CD14-positive monocyte (primary cell): ENCODE measurements around the gene ELOVL6. TPM values are rescaled to one million over a fixed set of nuclear protein-coding genes. Genes with fewer than 3 reads are reported as not detected.

ENCODE experiments used
- DNase-seq, 3 donors: peaks; one replicate each; pipeline ENCODE4 v3.0.0-alpha.2; 2011 to 2022
- H2AFZ ChIP-seq: 2 replicates; pipeline ENCODE4 v1.6.0; 2012; ENCODE audit warnings: mild to moderate bottlenecking, low read depth, low read length, inconsistent platforms; ENCODE audit not compliant: insufficient read depth, poor library complexity, severe bottlenecking
- H3K27ac ChIP-seq, 2 donors: 1 replicate in 1 of 2; 2 replicates in 1 of 2; pipeline ENCODE4 v1.5.1; 2012 to 2013; ENCODE audit warnings: low read length in 2 of 2, control low read depth in 1 of 2, inconsistent platforms in 1 of 2, low read depth in 1 of 2, mild to moderate bottlenecking in 1 of 2
- H3K27me3 ChIP-seq, 2 donors: one replicate each; pipeline versions ENCODE4 v1.6.0 to v1.6.1; 2011 to 2013; ENCODE audit warnings: low read length in 2 of 2; ENCODE audit not compliant: control insufficient read depth in 2 of 2, insufficient read depth in 2 of 2
- H3K36me3 ChIP-seq, 2 donors: replicated peaks in 1 of 2; 1 replicate in 1 of 2; 2 replicates in 1 of 2; pipeline versions ENCODE4 v1.5.1 to v1.6.1; 2012 to 2013; ENCODE audit warnings: low read length in 2 of 2, control low read depth in 1 of 2, inconsistent platforms in 1 of 2, mild to moderate bottlenecking in 1 of 2; ENCODE audit not compliant: insufficient read depth in 2 of 2, control insufficient read depth in 1 of 2
- H3K4me1 ChIP-seq, 2 donors: 1 replicate in 1 of 2; 2 replicates in 1 of 2; pipeline versions ENCODE4 v1.5.1 to v1.6.1; 2012 to 2013; ENCODE audit warnings: low read length in 2 of 2, control low read depth in 1 of 2, inconsistent platforms in 1 of 2, mild to moderate bottlenecking in 1 of 2, moderate library complexity in 1 of 2; ENCODE audit not compliant: insufficient read depth in 2 of 2, control insufficient read depth in 1 of 2
- H3K4me2 ChIP-seq: replicated peaks from 2 replicates; pipeline ENCODE3; 2012; ENCODE audit warnings: low read length, moderate library complexity, mild to moderate bottlenecking; ENCODE audit not compliant: poor library complexity, severe bottlenecking; ENCODE audit errors: extremely low read depth
- H3K4me3 ChIP-seq, 3 experiments: fragments of 200-600 bp in 1 of 3; sonication (generic) in 1 of 3; replicated peaks in 1 of 3; 1 replicate in 2 of 3; 2 replicates in 1 of 3; pipeline ENCODE4 v1.5.1; 2011 to 2013; ENCODE audit warnings: low read length in 3 of 3, mild to moderate bottlenecking in 3 of 3, control low read depth in 2 of 3, low read depth in 2 of 3, inconsistent platforms in 1 of 3, moderate library complexity in 1 of 3
- H3K79me2 ChIP-seq: 2 replicates; pipeline ENCODE4 v1.6.0; 2012; ENCODE audit warnings: mild to moderate bottlenecking, control low read depth, inconsistent platforms, low read length, moderate library complexity; ENCODE audit not compliant: insufficient read depth
- H3K9ac ChIP-seq: 2 replicates; pipeline ENCODE4 v1.6.0; 2017; ENCODE audit warnings: low read length, mild to moderate bottlenecking; ENCODE audit not compliant: insufficient read depth, poor library complexity, severe bottlenecking
- H3K9me3 ChIP-seq, 2 donors: replicated peaks in 1 of 2; 1 replicate in 1 of 2; 2 replicates in 1 of 2; pipeline versions ENCODE4 v1.5.1 to v1.6.1; 2012 to 2013; ENCODE audit warnings: low read length in 2 of 2, control low read depth in 1 of 2; ENCODE audit not compliant: control insufficient read depth in 1 of 2, insufficient read depth in 1 of 2
- H4K20me1 ChIP-seq: 2 replicates; pipeline ENCODE4 v1.6.0; 2012; ENCODE audit warnings: mild to moderate bottlenecking, low read length, control low read depth, moderate library complexity; ENCODE audit not compliant: insufficient read depth
- H3K27ac Mint-ChIP-seq, 7 donors: one replicate each; pipeline ENCODE4 v1.8.0; 2020; ENCODE audit warnings: mild to moderate bottlenecking in 7 of 7, mixed read lengths in 7 of 7, moderate library complexity in 6 of 7, inconsistent platforms in 2 of 7
- H3K27me3 Mint-ChIP-seq, 3 donors: one replicate each; pipeline ENCODE4 v1.8.0; 2021 to 2022; ENCODE audit warnings: low read depth in 3 of 3, mild to moderate bottlenecking in 3 of 3, mixed read lengths in 3 of 3, moderate library complexity in 3 of 3, inconsistent platforms in 1 of 3
- H3K36me3 Mint-ChIP-seq, 2 donors: one replicate each; pipeline ENCODE4 v1.8.0; 2020; ENCODE audit warnings: mixed read lengths in 2 of 2, inconsistent platforms in 1 of 2, mild to moderate bottlenecking in 1 of 2
- H3K4me1 Mint-ChIP-seq: one replicate; pipeline ENCODE4 v1.8.0; 2020; ENCODE audit warnings: mild to moderate bottlenecking, mixed read lengths
- H3K4me3 Mint-ChIP-seq, 2 donors: one replicate each; pipeline ENCODE4 v1.8.0; 2020; ENCODE audit warnings: mild to moderate bottlenecking in 2 of 2, mixed read lengths in 2 of 2, moderate library complexity in 1 of 2
- H3K9me3 Mint-ChIP-seq, 7 donors: one replicate each; pipeline ENCODE4 v1.8.0; 2020 to 2022; ENCODE audit warnings: mixed read lengths in 7 of 7, mild to moderate bottlenecking in 6 of 7, moderate library complexity in 6 of 7, inconsistent platforms in 2 of 7
- WGBS: methylation state at CpG from one replicate; pipeline ENCODE4 v1.1.5; 2013; ENCODE audit warnings: missing lambda C conversion rate; ENCODE audit not compliant: insufficient coverage; 5-methylcytosine and 5-hydroxymethylcytosine counted together
- intact Hi-C, 2 donors: fragments of 100-400 bp; cut with micrococcal nuclease; formaldehyde crosslinking; loops; one replicate each; pipeline versions ENCODE4 v1.15.0 to v1.15.1; 2023
- polyA plus RNA-seq, 3 donors: library from polyadenylated mRNA; depleted of rRNA in 1 of 3; unstranded in 2 of 3; stranded (reverse) in 1 of 3; fragments of 300-500 nt in 2 of 3; fragments of >200 nt in 1 of 3; fragmentation: Illumina TruSeq in 2 of 3; gene quantifications; 1 replicate in 2 of 3; 2 replicates in 1 of 3; pipeline ENCODE4 v1.2.3, GENCODE V29; 2012 to 2021
- TF ChIP-seq, protein P1 (sequence below): fragments of 200-600 bp; IDR thresholded peaks from one replicate; pipeline ENCODE4 v1.8.0; 2022; ENCODE audit warnings: antibody characterized with exemption, mild to moderate bottlenecking

ELOVL6 gene
- polyA plus RNA-seq, 3 donors, result 0.11 to 0.19 TPM; not detected in 1

DNA sequence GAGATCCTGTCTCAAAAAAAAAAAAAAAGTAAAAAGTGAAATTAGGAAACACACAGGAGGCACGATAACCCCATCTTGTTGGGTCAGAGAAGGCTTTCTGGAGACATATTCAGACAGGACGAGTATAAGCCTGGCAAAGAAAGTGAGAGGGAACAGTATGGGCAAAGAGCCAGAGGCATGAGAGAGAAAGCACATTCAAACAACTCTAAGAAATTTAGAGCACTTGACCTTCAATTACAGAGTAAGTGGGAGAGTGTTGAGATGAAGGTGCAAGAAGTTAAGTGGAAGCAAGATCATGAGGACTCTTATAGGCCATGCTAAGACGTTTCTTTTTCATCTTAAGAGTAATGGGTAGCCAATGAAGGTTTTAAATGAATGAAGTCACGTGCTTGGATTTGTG lies 70.4 kb downstream of the ELOVL6 start:
- Histone ChIP-seq H3K27ac (no peak overlapping the region), H2AFZ (no peak overlapping the region), H3K4me3 (no peak overlapping the region), H3K4me2 (no peak overlapping the region), H3K79me2 (no peaks in the 10 kb centered on the region), H3K36me3 (no peaks in the 10 kb centered on the region), H3K9ac (no peak overlapping the region), H3K4me1 (no peaks in the 10 kb centered on the region), H3K27me3 (no peaks in the 10 kb centered on the region), H3K9me3 (no peaks in the 10 kb centered on the region), H4K20me1 (no peaks in the 10 kb centered on the region)
- Mint-ChIP-seq H3K4me3 (no peak overlapping the region), H3K27me3 (peaks cover 0 to 2% (median 0%) of the 10 kb centered on the region in 3 donors), H3K36me3 (no peaks in the 10 kb centered on the region), H3K4me1 (no peaks in the 10 kb centered on the region), H3K9me3 (peaks cover 0 to 1% (median 0%) of the 10 kb centered on the region in 7 donors), H3K27ac (no peak overlapping the region)
- intact Hi-C loops, result no loop called here
- WGBS, result 100% methylated on average over 4 of the region's 4 CpGs
- TF ChIP-seq, protein P1, sequence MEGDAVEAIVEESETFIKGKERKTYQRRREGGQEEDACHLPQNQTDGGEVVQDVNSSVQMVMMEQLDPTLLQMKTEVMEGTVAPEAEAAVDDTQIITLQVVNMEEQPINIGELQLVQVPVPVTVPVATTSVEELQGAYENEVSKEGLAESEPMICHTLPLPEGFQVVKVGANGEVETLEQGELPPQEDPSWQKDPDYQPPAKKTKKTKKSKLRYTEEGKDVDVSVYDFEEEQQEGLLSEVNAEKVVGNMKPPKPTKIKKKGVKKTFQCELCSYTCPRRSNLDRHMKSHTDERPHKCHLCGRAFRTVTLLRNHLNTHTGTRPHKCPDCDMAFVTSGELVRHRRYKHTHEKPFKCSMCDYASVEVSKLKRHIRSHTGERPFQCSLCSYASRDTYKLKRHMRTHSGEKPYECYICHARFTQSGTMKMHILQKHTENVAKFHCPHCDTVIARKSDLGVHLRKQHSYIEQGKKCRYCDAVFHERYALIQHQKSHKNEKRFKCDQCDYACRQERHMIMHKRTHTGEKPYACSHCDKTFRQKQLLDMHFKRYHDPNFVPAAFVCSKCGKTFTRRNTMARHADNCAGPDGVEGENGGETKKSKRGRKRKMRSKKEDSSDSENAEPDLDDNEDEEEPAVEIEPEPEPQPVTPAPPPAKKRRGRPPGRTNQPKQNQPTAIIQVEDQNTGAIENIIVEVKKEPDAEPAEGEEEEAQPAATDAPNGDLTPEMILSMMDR, result no peak
- no peak for DNase-seq

DNA sequence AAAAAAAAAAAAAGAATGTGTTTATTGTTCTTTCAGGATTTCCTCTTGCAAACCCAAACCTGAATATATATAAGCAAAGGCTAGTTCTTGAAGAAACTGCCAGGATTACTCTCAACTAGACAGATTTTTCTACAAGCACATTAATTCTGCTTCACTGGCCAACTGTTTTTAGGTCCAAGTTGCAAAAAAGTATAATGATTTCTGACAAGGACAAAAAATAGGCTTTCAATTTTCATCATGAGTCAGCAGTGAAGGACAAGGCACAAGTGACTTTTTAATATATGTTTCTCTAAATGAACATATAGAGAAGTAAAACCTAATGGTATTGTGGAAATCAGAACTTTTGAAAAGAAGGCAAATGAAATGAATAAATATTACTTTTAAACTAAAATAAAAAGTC lies 73.7 kb downstream of the ELOVL6 start:
- TF ChIP-seq, protein P1, result no peak
- H4K20me1 ChIP-seq, result no peaks in the 10 kb centered on the region
- Mint-ChIP-seq H3K4me3 (no peak overlapping the region), H3K27ac (no peak overlapping the region), H3K36me3 (no peaks in the 10 kb centered on the region), H3K9me3 (peaks cover 0 to 2% (median 0%) of the 10 kb centered on the region in 7 donors), H3K4me1 (no peaks in the 10 kb centered on the region), H3K27me3 (no peaks in the 10 kb centered on the region)
- H3K9me3 ChIP-seq, result no peaks in the 10 kb centered on the region
- no peak overlapping the region for H3K4me2 ChIP-seq
- no peaks in the 10 kb centered on the region for H3K27me3 ChIP-seq
- H2AFZ ChIP-seq, result no peak overlapping the region
- H3K79me2 ChIP-seq, result no peaks in the 10 kb centered on the region
- H3K27ac ChIP-seq, result no peak overlapping the region
- no peak overlapping the region for H3K4me3 ChIP-seq
- no peak for DNase-seq
- no peaks in the 10 kb centered on the region for H3K4me1 ChIP-seq
- no peaks in the 10 kb centered on the region for H3K36me3 ChIP-seq
- no peak overlapping the region for H3K9ac ChIP-seq
- intact Hi-C loops, result no loop called here
